ENCODE data around the gene ZBTB20.

The ZBTB20 gene

DNA sequence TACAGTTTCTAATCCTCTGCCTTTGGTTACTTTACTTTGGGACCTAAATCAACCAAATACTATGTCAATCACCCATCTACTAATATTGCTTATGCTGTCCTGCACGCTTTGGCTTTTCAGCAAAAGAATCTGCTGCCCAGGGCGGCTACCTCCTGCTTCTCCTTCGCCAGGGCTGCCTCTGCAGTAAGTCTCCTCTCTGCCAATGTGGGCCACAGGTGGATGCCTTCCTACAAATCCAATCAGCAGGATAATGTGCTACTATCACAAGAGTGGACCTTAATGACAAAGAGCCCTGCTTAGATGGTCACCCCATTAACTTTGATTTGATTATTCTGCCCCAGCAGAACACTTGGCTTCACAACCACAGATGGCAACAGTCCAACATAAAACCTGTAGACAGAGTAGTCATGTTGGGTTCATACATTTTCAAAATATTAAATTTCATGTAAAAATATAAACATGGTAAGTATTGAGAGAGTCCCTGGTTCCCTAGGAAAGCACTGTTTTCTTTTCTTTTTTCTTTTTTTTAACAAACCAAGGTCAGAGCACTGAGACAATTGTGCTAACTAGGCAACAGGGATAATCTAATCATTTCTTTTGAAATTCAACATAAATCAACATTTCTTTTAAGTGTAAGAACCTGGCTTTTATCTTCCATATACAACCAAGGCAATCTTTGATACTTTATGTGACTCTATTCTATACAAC lies 298.3 kb downstream of the ZBTB20 start:
- Histone ChIP-seq H3K4me2 (ENCODE audit: low read length) (no peak overlapping the region), H3K9me3 (ENCODE audit: control insufficient read depth, insufficient read depth, low read length) (no peaks in the 10 kb centered on the region), H3F3A (ENCODE audit: control insufficient read depth, insufficient read depth) (no peaks in the 10 kb centered on the region), H3K27me3 (ENCODE audit: control insufficient read depth, low read length) (no peaks in the 10 kb centered on the region), H3K79me2 (ENCODE audit: control insufficient read depth, low read length) (no peaks in the 10 kb centered on the region), H3K36me3 (ENCODE audit: control insufficient read depth, low read length) (no peaks in the 10 kb centered on the region), H3K4me1 (ENCODE audit: control insufficient read depth, low read length) (no peaks in the 10 kb centered on the region), H3K9me2 (replicated peaks; ENCODE audit: control insufficient read depth, low read length) (no peaks in the 10 kb centered on the region), H3K27ac (ENCODE audit: low read depth, low read length) (no peak overlapping the region), H3K4me3 (ENCODE audit: low read length) (no peak overlapping the region), H4K20me1 (ENCODE audit: control insufficient read depth, insufficient read depth, low read depth, low read length) (no peaks in the 10 kb centered on the region)
- TF ChIP-seq, protein P1, sequence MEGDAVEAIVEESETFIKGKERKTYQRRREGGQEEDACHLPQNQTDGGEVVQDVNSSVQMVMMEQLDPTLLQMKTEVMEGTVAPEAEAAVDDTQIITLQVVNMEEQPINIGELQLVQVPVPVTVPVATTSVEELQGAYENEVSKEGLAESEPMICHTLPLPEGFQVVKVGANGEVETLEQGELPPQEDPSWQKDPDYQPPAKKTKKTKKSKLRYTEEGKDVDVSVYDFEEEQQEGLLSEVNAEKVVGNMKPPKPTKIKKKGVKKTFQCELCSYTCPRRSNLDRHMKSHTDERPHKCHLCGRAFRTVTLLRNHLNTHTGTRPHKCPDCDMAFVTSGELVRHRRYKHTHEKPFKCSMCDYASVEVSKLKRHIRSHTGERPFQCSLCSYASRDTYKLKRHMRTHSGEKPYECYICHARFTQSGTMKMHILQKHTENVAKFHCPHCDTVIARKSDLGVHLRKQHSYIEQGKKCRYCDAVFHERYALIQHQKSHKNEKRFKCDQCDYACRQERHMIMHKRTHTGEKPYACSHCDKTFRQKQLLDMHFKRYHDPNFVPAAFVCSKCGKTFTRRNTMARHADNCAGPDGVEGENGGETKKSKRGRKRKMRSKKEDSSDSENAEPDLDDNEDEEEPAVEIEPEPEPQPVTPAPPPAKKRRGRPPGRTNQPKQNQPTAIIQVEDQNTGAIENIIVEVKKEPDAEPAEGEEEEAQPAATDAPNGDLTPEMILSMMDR (IDR thresholded peaks at IDR 0.05; ENCODE audit: low read depth, low read length, poor library complexity, severe bottlenecking), result no peak
- no peak for TF ChIP-seq EZH2phosphoT487 (IDR thresholded peaks at IDR 0.05; ENCODE audit: borderline replicate concordance, low read length)

DNA sequence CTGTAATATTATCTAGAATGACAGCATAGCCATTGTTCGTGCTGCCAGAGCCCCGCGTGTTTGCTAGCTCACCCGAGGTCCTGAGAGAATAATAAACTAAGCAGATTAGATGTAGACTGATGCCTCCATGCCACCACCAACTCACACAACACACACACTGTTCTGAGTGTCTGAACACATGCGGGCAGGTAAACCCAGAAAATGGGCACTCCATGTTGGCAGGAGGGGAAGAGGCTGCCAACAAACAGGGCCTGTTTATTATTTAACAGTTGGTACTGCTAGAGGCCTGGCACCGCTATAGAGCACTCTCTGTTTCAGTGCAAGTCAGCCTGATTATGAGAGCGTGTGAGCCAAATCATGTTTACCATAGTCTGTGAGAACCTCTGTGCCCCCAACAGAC lies 299.0 kb downstream of the ZBTB20 start:
- Histone ChIP-seq H3F3A (ENCODE audit: control insufficient read depth, insufficient read depth) (no peaks in the 10 kb centered on the region), H4K20me1 (ENCODE audit: control insufficient read depth, insufficient read depth, low read depth, low read length) (no peaks in the 10 kb centered on the region), H3K4me2 (ENCODE audit: low read length) (no peak overlapping the region), H3K27me3 (ENCODE audit: control insufficient read depth, low read length) (no peaks in the 10 kb centered on the region), H3K79me2 (ENCODE audit: control insufficient read depth, low read length) (no peaks in the 10 kb centered on the region), H3K9me2 (replicated peaks; ENCODE audit: control insufficient read depth, low read length) (no peaks in the 10 kb centered on the region), H3K4me3 (ENCODE audit: low read length) (no peak overlapping the region), H3K36me3 (ENCODE audit: control insufficient read depth, low read length) (no peaks in the 10 kb centered on the region), H3K27ac (ENCODE audit: low read depth, low read length) (no peak overlapping the region), H3K9me3 (ENCODE audit: control insufficient read depth, insufficient read depth, low read length) (no peaks in the 10 kb centered on the region), H3K4me1 (ENCODE audit: control insufficient read depth, low read length) (no peaks in the 10 kb centered on the region)
- no peak for TF ChIP-seq EZH2phosphoT487 (IDR thresholded peaks at IDR 0.05; ENCODE audit: borderline replicate concordance, low read length)
- TF ChIP-seq, protein P1 (IDR thresholded peaks at IDR 0.05; ENCODE audit: low read depth, low read length, poor library complexity, severe bottlenecking), result no peak

DNA sequence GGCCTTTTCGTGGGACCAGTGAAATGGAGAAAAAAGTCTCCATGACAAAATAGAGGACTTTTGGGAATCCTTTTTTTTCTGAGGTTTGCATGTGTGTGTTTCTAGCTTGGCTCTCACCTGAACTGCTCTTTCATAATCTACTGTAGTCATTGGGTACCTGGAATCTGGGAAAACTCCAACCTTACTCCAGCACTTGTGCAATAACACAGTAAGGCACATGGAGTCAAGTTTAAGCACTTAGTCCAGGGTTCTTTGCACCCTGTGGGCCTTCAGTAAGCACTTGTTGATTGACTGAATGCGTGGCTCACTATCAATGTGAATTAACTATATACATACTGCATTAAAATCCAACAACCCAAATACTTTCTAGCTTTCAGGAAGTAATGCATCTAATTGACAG lies 299.5 kb downstream of the ZBTB20 start:
- TF ChIP-seq EZH2phosphoT487 (IDR thresholded peaks at IDR 0.05; ENCODE audit: borderline replicate concordance, low read length), result no peak
- TF ChIP-seq, protein P1 (IDR thresholded peaks at IDR 0.05; ENCODE audit: low read depth, low read length, poor library complexity, severe bottlenecking), result no peak

More for the DNA sequence above, 299.5 kb downstream of the ZBTB20 start:
- no peaks in the 10 kb centered on the region for H3K36me3 ChIP-seq (ENCODE audit: control insufficient read depth, low read length)
- H3K27me3 ChIP-seq (ENCODE audit: control insufficient read depth, low read length), result no peaks in the 10 kb centered on the region
- no peak overlapping the region for H3K4me2 ChIP-seq (ENCODE audit: low read length)
- H3K9me3 ChIP-seq (ENCODE audit: control insufficient read depth, insufficient read depth, low read length), result no peaks in the 10 kb centered on the region
- no peaks in the 10 kb centered on the region for H3K4me1 ChIP-seq (ENCODE audit: control insufficient read depth, low read length)
- H3K9me2 ChIP-seq (replicated peaks; ENCODE audit: control insufficient read depth, low read length), result no peaks in the 10 kb centered on the region
- no peaks in the 10 kb centered on the region for H3K79me2 ChIP-seq (ENCODE audit: control insufficient read depth, low read length)
- no peaks in the 10 kb centered on the region for H3F3A ChIP-seq (ENCODE audit: control insufficient read depth, insufficient read depth)
- H3K4me3 ChIP-seq (ENCODE audit: low read length), result no peak overlapping the region
- no peak overlapping the region for H3K27ac ChIP-seq (ENCODE audit: low read depth, low read length)
- no peaks in the 10 kb centered on the region for H4K20me1 ChIP-seq (ENCODE audit: control insufficient read depth, insufficient read depth, low read depth, low read length)
